GM19324 (cell line): ENCODE measurements around the gene EPHA3.

Experiments
- ATAC-seq: cut with Tn5 transposase; IDR thresholded peaks from one replicate; pipeline ENCODE4 v1.9.1; 2021; ENCODE audit warnings: mild to moderate bottlenecking, moderate library complexity; ENCODE audit not compliant: unreplicated experiment, low FRiP score

EPHA3 gene

GRCh38 chr3:89223188-89223587, 115.8 kb downstream of the EPHA3 start:
- ATAC-seq = no peak

- ATAC-seq = no peak
These were observed 119.8 kb downstream of the EPHA3 start for GRCh38 chr3:89227218-89227617.

GRCh38 chr3:89227634-89228033, 120.2 kb downstream of the EPHA3 start:
- ATAC-seq = no peak

- no peak for ATAC-seq
These were observed 124.7 kb downstream of the EPHA3 start for GRCh38 chr3:89232155-89232554.

DNA sequence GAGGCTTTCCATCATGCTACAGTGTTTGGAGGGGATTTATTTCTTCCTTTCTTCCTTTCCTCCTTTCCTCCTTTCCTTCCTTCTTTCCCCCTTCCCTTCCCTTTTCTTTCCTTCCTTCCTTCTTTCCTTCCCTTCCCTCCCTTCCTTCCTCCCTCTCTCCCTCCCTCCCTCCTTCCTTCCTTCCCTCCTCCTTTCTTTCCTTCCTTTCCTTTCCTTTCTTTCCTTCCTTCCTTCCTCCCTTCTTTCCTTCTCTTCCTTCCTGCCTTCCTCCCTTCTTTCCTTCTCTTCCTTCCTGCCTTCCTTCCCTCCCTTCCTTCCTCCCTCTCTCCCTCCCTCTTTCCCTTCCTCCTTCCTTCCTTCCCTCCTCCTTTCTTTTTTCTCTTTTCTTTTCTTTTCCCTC, 127.2 kb downstream of the EPHA3 start:
- no peak for ATAC-seq

- no peak for ATAC-seq
These were observed 131.4 kb downstream of the EPHA3 start for GRCh38 chr3:89238846-89239245.

GRCh38 chr3:89239774-89240173, 132.4 kb downstream of the EPHA3 start:
- no peak for ATAC-seq

DNA sequence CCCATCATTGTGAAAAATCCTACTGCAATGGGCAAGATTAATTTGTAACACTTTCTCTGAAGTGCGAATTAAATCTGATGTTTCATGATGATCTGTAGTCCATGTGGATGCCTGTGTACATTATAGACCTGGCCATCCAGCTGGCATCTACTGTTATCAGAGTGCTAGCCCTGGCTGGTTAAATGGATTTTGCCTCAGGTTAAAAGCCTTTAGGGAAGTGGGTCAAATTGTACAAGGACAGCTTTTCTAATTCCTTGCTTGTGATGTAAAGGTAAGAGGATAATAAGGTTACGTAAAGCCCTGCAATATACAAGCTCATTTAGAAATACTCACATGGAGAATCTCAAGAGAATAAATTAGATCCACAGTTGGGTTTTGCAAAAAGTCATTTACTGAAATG, 138.2 kb downstream of the EPHA3 start:
- ATAC-seq = no peak

DNA sequence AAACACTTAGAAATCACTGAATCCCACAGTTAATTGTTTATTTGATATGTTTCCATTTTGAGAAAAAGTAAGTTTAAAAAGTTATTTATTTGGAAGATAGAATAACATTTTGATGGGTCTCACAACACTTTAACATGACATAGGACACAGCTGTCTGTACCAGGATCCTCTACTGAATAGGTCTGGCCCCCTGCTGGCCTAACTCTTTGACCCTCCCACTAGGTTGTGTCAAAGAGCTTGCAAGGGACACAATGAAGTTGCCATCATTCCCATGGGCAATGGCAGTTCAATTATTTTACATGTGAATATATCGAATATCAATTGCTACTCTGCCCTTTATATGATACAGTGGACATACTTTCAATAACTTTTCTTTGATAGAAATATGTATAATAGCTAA, 138.9 kb downstream of the EPHA3 start:
- no peak for ATAC-seq

GRCh38 chr3:89250742-89251141, 143.3 kb downstream of the EPHA3 start:
- no peak for ATAC-seq

DNA sequence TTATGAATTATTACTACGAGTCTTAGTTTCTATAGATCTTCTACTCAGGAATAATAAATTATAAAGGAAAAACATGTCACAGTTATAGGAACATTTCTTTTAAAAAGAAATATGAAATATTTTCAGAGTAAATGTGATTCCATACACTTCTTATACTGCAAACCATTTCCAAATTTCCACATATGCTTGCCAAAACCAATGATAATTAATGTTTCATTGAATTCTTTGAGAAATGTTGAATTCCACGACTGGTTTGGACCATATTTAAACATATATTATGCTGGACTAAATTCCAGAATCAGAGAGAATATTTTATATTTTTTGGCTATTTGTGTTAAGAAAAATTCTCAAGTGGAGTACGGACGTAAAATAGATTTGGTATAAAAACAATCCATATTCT, 144.6 kb downstream of the EPHA3 start:
- ATAC-seq = no peak

- no peak for ATAC-seq
These were observed 145.4 kb downstream of the EPHA3 start for GRCh38 chr3:89252860-89253259.

- no peak for ATAC-seq
These were observed 149.0 kb downstream of the EPHA3 start for GRCh38 chr3:89256395-89256794.

DNA sequence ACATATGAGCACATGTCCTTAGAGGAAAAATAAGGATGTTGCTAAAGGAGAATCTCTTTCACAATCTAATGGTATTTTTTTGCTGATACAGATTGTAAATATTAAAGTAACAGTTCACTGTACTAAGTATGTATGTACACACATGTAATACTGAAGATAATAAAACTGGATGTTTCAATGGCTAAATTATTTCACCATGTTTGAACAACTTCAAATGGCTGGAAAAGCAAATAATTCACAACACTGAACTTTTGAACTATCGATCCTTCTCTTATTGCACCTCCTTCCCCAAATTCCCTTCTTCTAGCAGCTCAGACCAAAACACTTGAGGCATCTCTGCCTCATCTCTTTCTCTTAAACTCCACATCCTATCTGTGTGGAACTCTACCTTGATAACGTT, 149.5 kb downstream of the EPHA3 start:
- no peak for ATAC-seq

DNA sequence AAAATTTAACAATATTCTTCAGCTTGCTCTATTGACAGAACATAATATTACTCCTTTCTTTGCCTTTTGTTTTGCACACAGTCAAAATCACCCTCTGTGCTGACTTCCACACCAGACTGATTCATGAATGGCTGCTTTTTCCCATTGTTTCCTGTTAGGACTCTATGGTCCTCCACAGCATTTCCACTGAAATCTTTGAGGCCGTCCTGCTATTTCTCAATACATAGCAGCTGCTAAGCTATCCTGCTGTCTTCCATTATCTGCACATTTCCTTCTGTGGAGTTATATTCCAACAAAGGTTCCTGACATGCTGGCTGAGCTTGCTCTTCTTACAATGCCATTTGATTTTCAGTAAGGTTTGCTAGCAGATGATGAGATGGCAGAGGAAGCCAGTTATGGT, 153.3 kb downstream of the EPHA3 start:
- no peak for ATAC-seq

DNA sequence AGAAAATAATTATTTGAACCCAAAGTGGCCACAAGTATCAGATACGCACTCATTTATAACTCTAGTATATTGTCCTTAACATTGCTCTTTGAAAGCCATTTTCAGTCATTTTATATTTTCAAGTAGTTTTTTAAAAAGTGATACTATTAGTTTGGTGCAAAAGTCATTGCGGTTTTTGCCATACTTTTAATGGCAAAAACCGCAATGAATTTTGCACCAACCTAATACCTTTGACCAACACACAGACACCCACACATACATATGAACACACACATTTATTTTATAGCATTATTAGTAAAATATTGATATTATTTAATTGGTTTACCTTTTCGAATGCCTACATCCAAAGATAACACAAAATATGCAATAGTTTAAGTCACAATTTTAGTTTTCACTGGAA, 154.3 kb downstream of the EPHA3 start:
- ATAC-seq = no peak

DNA sequence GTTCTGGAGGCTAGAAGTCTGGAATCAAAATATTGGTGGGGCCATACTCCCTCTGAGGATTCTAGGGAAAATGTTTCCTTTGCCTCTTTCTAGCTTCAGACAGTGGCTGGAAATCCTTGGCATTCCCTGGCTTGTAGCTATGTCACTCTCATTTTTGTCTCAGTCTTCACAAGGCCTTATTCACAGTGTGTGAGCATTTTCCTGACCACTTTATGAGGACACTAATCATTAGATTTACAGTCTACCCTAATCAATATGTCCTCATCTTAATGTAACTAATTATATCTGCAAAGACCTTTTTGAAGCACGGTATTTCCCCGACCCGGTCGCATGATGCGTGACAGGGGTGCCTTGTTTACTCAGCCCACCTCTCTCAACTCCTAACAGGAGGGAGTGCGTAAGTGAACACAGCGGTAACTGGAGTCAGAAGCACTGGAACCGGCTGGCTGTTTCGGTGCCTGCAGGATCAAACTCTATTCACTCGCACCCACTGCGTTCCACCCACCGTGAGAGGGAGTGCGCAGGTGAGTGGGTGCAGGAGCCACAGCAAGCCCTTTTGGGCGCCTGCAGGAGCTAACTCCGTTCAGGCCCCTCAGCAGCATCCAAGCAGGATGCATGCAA, 155.0 kb downstream of the EPHA3 start:
- ATAC-seq = no peak

GRCh38 chr3:89264037-89264560, 156.7 kb downstream of the EPHA3 start:
- no peak for ATAC-seq

DNA sequence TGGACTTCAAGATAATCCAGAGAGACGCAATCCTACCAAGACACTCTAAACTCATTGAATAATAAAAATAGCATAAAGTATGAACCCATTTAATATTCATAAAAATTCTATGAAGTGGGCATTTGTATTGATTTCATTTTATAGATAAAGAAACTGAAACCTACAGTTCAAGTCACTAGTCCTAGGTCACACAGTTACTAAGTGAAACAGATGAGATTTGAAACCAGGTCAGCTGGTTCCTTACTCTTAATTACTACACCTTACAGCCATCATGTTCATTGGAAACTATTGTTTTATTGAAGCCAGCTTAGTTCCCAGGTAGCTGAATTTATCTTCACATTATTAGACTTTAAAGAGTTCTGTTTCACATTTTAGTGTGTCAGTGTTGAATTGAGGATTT, 158.7 kb downstream of the EPHA3 start:
- ATAC-seq = no peak

DNA sequence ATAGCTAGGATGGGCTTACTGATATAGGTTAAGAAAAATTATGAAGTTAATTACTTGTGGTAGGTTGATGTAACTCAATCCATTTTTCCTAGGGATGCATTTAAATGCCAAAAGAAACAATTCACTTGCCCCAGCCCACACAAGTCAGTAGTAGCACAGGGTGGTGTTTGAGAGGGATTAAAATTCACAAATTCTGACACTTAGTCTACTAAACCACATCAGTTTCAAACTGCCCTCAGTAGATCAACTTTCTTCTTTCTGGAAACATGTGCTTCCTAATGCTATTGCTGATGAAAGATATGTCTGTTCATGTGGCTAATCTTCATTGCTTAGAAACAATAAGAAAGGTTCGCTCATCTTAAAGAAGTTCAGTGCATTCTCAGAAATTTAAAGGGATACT, 160.6 kb downstream of the EPHA3 start:
- no peak for ATAC-seq

DNA sequence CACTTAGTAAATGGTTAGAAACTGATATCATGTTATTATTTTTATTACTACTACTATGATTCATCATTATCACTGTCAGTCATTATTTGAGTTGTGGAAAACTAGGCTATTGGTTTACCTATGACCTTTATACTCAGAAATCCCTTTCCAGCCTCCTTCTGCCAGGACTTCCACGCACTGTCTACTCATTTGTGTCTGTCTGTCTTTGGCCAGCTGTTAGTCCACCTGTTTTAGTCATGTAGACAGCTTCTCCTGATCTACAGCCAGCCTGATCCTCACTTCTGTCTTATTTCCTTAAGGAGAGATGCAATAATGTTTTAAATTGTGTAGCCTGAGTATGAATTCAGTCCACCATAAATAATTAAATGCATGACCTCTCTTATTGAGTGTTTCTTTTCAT, 162.8 kb downstream of the EPHA3 start:
- ATAC-seq = no peak

GRCh38 chr3:89275001-89275400, 167.6 kb downstream of the EPHA3 start:
- no peak for ATAC-seq

DNA sequence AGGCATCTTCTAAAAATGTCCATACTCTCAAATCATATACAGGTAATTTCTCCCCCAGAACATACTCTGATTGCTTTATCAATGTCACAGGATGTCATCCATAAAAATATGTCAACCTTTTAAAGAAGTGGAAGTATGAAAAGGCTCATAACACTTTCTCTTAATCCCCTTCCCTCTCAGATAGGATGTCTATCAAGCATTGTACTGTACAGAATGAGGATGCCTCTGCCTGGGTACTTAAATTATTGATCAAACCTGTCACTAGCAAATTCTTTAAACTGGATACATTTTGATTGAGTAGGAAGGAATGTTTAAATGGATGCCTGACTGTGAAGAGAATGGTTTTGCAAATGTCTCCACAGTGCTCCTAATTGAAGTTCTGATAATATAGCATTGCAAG, 168.7 kb downstream of the EPHA3 start:
- no peak for ATAC-seq
